GM19023 (cell line): ENCODE data around the gene CLCNKB.

Experiments
- ATAC-seq: cut with Tn5 transposase; IDR thresholded peaks from one replicate; pipeline ENCODE4 v1.9.1; 2021; ENCODE audit warnings: mild to moderate bottlenecking, moderate library complexity; ENCODE audit not compliant: unreplicated experiment

CLCNKB gene

GRCh38 chr1:16091296-16091695 is 47.7 kb downstream of the CLCNKB start:
- ATAC-seq, result no peak

- no peak for ATAC-seq
These were observed 48.7 kb downstream of the CLCNKB start for GRCh38 chr1:16092097-16092922.

- ATAC-seq, result no peak
These were observed 49.4 kb downstream of the CLCNKB start for GRCh38 chr1:16092923-16093511.

GRCh38 chr1:16093611-16094010 is 50.0 kb downstream of the CLCNKB start:
- no peak for ATAC-seq

- ATAC-seq, result no peak
These were observed 51.0 kb downstream of the CLCNKB start for GRCh38 chr1:16094453-16095158.

GRCh38 chr1:16095447-16095846 is 51.9 kb downstream of the CLCNKB start:
- ATAC-seq, result no peak

- ATAC-seq, result no peak
These were observed 55.8 kb downstream of the CLCNKB start for GRCh38 chr1:16099412-16099811.

GRCh38 chr1:16101623-16102022 is 58.0 kb downstream of the CLCNKB start:
- ATAC-seq, result no peak
